HG02623 (cell line): ENCODE data around the gene IGF2R.
"Not testable (repeated sequence)": the region's sequence is repeated elsewhere in the genome, so short reads cannot be mapped to it uniquely, and the experiment has no call there.

ENCODE experiments used
- ATAC-seq: cut with Tn5 transposase; IDR thresholded peaks from one replicate; pipeline ENCODE4 v1.9.1; 2021; ENCODE audit warnings: moderate library complexity; ENCODE audit not compliant: unreplicated experiment

IGF2R gene

DNA sequence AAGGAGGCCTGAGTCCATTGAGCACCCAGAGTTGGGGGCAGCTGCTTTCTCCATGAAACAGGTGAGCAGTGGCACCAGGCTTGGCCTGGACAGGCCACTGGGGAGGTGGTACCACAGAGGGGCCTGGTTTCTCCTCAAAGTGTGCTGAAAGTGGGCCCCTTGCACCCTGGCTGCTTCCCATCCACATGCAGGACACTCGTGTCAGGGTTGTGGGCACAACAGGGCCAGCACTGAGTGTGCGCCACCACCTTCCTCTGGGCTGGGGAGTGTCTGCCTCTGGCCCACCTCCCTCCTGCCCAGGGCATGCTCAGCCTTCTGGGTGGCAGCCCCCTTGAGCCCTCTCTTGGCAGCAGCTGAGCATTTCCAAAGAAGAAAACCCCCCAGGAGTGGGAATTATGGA, 147.5 kb downstream of the IGF2R start:
- no peak for ATAC-seq

DNA sequence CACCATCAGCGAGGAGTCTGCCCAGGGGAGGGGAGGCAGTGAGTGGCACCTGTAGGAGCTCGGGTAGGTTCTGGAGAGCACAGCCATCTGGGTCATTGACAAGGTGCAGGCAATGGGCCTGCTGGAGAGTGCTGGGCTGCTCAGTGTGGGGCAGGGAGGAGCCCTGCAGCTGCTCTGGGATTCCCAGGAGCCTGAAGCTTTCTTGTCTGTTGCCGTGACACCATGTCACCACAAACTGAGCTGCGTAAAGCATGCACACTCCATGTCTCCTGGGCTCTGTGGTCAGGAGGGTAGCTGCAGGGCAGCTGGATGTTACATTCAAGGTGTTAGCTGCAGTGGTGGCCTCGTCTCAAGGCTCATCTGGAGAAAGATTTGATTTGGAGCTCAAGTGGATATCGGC, 148.3 kb downstream of the IGF2R start:
- ATAC-seq, result no peak

DNA sequence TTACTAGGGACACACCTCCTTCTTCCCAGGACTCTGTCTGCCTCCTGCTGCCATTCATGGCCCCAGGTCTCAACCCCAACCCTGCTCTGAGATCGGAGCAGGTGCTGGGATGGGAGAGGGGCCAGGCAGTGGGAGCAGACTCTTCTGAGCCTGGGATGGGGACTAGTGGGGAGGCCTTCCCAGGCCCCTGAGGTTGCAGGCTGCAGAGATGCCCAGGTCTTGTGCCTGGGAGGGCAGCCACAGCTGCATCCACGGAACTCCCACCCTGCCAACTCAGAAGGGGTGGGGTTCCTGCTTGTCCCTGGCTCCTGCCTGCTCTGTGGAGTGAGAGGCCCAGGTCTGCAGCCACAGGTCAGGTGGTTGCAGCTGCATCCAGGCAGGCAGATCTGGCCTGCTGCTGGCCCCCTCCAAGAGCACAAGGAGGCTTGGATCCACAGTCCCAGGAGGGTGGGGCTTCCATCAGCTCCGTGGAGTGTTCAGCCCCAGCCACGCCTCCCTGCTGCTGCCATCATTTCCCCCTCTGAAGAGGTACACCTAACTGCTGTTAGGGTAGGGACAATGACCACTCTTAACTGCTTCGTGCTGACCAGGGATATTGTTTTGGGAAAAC, 149.8 kb downstream of the IGF2R start:
- no peak for ATAC-seq

DNA sequence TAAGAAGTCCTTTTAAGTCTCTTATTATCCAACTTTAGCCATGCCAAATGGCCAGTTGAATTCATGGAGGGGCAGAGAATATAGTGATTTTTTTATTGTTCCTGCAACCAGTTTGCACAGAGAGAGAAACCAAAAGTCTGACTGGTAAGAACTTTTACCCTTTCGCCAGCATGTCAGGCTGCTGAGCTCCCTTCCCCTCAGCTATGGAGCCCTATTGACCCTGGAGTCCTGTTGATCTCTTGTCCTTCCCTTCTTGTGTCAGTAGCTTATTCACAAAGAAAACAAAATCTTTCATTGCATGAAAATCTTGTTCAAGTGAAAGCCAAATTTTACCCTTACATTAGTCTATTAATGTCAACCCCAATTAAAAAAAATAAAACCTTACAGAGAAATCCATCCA, 151.2 kb downstream of the IGF2R start:
- no peak for ATAC-seq

DNA sequence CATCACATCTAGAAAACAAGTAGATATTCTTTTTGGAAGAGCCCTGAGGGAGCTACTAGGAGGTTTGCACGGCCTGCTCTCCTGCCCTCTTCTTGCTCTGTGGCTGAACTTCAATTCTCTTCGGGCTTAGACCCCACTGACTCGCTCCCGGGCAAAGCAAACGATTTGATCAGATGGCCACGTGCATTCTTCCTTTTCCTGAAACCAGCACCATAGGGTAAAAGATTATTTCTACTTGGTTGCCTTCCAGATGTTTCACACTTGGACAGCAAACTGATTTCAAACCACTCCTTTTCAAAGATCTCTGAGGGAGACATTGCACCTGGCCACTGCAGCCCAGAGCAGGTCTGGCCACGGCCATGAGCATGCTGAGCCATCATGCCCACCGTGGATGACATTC, 152.7 kb downstream of the IGF2R start, which contains the start of gene SLC22A1:
Gene SLC22A1, plus strand, starts transcription at position 258 of the 400 bp plus-strand sequence. Its CDS starts 121 bp downstream, at position 379.
- ATAC-seq, result no peak

DNA sequence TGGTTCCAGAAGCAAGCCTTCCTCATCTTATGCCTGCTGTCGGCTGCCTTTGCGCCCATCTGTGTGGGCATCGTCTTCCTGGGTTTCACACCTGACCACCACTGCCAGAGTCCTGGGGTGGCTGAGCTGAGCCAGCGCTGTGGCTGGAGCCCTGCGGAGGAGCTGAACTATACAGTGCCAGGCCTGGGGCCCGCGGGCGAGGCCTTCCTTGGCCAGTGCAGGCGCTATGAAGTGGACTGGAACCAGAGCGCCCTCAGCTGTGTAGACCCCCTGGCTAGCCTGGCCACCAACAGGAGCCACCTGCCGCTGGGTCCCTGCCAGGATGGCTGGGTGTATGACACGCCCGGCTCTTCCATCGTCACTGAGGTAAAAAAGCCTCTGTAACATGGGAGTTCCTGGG, 153.1 kb downstream of the IGF2R start:
- ATAC-seq, result no peak

DNA sequence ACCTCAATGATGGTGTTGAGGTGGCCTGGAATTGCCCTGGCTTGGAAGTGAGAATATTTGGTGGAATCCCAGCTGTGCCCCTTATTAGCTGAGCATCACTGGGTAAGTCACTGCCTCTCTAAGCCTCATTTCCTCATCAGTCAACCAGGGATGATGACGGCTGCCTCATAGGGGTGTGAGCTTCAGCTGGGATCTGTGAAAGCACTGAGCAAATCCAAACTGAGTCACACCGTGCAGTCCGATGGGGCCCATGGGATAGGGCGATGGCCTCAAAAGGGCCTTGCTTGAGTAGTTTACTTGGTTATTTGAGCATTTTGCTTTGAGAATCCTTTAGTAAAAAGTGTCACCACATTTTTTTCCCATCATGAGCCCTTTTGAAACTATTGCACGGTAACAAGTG, 153.9 kb downstream of the IGF2R start:
- ATAC-seq, result no peak

DNA sequence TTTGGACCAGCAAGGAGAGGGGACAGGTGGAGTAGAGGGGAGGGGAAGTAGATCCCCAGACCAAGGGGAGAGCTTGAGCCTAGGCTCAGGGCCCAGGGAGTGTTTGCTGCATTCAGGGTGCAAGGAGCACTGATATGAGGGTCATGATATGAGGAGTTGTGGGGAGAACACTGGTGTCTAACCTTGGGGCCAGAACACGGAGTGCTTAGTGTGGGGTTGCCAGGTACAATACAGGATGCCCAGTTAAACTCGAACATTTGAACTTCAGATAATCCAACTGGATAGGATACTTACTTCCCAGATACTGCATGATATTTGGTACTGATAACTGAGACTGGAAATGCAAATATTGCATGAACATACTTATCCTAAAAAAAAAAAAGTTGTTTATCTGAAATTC, 155.1 kb downstream of the IGF2R start:
- ATAC-seq, result no peak

DNA sequence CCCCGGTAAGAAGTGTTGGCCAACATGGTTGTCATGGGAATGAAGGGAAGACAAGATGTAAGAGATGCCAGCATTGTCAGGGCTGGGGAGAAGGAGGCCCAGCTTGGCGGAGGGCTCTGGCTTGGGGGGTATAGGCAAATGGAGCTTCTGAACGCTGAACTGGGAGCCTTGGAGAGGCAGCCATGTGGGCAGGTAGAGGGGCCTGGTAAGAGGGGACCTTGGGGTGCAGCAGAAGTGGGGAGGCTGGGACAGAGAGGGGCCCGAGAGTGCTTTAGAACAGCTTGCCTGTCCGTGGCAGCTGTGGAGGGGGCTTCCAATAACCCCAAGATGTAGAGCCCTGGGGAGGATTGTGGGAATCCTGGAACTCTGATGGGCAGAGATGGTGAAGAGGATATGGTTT, 155.7 kb downstream of the IGF2R start:
- ATAC-seq, result no peak

DNA sequence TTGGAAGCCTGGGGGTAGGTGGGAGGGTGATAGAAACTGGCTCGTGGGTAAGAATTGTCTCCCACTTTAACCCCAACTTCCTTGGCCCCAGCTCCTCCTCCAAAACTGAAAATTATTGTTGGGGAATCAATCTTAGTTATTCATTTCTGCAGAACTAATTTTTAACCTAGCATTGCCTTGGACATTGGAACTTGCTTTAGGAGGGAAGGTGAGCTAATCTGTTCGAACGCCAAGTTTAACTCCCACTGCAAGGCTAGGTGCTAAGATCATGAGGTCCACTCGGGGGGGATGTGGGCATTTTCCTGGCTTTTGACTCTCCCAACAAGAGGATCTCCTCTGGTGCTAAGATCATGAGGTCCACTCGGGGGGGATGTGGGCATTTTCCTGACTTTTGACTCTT, 156.2 kb downstream of the IGF2R start:
- not testable (repeated sequence) for ATAC-seq

DNA sequence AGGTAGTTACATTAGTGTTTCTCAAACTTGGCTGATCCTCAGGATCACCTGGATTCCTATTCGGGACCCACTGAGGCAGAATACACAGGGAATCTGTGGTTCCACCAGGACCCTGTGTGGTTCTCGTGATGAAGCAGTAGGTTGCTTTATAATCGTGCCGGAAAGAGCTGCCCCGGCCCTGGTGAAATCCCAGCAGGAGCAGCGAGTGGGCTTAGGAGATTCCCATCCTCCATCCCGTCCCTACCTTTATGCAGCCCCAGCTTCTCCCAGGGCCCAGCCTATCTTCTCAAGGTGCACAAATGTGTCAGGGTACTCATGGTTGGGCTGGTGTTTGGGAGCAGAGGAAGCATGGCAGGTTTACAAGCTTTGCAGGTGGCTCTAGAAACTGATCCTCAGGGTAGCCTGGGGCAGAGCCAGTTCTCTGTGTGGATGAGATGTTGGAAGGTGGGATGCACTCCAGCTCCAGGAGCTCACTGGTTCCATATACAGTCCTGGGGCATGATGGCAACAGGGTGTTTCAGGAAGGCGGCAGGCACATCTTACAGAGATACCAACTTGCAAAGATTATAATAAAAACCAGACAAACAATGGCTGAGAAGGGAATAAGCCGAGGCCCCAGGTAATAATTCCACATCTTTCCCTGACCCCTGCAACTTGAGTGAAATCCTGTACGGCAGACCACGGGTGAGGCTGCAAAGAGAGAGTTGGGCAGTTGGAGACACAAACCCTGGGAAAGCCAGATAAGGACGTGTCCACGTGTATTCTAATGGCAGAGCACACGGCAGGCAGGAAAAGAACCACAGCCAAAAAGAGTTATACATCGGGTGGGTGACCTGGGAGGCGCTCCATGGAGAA, 158.6 kb downstream of the IGF2R start:
- no peak for ATAC-seq

DNA sequence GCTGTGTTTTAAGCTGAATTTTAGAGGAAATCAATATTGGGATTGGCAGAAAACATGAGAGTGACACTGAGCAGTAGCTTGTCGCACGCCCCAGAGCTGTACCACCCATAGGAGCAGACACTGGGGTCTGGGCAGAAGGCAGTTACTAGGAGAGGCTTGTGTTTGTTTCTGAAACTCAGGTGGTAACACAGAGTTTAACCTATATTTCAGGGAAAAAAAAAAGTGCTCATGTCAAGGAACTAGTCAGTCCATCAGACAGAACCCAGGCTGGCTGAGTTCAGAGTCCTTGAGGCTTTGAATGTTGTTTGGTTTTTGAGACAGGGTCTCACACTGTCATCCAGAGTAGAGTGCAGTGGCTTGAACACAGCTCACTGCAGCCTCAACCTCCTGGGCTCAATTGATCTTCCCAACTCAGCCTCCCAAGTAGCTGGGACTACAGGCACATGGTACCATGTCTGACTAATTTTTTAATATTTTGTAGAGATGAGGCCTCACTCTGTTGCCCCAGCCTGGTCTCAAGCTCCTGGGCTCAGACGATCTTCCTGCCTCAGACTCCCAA, 159.3 kb downstream of the IGF2R start:
- no peak for ATAC-seq

DNA sequence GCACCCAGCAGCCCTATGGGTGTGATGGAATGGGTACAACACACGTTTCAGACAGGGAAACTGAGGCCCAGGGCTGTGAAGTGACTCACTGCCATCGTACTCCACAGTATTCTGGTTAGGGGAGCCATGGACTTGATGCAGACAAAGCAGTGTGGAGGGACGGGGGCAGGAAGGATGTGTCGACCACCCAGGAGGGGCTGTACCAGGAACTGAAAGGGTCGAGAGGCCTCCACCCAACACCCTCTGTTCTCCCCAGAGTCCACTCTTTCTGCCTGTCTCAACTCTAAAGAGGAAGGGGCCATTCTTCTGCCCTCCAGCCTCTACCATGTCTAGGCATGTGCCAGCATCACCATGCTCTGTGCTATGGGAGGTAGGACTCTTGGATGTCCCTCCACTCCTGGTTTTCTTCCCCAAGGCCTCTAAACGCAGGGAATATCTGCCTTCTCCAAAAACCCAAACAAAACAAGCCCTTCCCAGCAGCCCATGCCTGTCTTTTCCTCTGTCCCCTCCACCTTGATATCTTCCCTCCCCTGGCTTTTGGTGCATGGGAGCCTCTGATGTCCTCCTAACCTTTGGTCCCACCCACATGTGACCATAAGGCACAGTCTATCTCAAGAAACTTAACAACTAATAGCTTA, 160.1 kb downstream of the IGF2R start:
- no peak for ATAC-seq

DNA sequence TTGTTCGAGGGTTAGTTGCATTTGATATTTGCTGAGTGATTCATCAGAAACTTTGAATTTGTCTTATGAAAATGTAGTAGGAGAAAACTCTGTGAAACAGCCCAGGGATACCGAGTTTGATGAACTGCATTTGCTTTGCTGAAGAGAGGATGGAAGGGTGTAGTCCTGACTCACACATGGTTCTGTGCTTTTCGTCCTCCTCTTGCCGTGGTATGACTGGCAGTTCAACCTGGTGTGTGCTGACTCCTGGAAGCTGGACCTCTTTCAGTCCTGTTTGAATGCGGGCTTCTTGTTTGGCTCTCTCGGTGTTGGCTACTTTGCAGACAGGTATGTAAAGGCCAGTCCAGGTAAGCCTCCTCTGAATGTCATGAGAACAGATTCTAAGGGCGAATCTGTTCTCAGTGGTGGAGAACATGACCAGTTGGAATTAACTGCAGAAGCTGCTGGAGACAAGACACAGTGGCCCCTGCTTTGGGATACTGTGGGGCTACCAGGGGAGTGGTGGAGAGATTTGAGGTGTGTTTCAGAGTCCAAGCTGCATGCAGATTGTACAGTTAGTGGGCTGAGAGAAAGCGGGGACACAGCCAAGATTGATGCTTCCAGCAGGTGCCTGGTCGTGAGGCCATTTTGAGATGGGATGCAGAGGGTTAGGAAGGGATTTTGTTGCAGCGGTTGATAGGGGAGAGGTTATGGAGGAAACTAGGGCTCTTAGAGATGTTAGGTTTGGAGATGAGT, 161.2 kb downstream of the IGF2R start:
- no peak for ATAC-seq

DNA sequence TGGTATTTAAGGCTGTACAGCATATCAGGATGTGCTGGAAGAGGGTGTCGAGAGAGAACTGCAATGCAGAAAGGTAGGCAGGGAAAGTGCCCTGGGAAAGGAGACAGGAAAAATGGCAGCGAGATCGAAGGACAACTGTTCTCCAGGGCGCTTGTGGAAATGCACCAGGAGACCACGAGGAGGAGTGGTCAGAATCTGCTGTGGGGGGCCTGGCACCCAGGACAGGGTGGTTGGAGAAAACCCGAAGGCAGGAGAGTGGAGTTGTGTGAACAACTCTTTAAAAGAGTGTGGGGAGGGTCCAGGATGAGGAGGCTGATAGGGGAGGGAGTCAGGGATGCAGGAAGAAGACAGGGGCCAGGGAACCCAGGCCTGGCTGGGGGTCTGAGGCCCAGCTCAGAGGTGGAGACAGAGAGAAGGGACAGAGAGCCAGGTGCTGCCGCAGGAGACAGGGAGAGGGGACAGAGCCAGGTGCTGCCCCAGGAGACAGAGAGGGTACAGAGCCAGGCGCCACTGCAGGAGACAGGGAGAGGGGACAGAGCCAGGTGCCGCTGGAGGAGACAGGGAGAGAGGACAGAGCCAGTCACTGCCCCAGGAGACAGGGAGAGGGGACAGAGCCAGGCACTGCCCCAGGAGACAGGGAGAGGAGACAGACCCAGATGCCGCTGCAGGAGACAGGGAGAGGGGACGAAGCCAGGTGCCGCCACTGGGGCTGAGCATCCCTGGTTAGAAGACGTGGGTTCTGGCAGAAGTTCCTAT, 162.0 kb downstream of the IGF2R start:
- no peak for ATAC-seq

DNA sequence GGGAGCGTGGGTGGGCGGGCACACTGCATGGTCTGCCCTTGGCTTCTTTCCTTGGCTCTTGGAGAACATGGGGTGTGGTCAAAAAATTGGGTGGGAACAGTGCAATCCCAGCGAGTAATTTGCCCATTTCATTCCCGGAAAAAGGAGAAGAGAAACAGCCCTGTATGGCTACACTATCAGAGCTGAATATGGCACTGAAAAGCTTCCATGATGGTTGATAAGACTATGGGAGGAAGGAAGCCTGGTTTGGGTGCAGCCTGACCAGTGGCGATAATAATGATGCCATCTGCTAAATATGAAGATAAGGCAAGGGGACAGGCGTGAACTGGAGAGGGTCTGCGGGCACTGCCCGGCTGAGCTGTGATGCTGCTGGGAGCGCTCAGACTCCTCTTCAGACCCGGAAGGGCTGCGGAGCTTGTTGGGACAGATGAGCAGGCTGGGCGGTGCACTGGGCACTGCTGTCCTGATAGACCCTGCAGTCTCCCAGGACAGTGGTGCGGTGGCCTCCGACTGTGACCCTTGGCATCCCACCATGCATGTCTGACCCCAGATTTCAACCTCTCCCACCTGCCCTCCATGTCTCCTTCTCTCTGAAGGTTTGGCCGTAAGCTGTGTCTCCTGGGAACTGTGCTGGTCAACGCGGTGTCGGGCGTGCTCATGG, 162.9 kb downstream of the IGF2R start:
- ATAC-seq, result no peak

DNA sequence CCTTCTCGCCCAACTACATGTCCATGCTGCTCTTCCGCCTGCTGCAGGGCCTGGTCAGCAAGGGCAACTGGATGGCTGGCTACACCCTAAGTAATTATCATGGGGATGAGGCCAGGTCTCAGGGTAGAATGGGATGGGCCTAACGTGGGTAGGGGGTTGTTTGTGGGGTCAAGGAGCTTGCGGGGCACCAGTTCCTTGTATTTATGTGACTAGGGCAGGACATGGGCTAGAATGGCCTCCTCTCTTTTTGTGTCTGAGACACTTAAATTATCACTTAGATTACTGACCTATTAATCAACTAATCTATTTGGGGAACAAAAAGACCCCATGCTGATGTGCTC, 163.4 kb downstream of the IGF2R start:
- ATAC-seq, result no peak

DNA sequence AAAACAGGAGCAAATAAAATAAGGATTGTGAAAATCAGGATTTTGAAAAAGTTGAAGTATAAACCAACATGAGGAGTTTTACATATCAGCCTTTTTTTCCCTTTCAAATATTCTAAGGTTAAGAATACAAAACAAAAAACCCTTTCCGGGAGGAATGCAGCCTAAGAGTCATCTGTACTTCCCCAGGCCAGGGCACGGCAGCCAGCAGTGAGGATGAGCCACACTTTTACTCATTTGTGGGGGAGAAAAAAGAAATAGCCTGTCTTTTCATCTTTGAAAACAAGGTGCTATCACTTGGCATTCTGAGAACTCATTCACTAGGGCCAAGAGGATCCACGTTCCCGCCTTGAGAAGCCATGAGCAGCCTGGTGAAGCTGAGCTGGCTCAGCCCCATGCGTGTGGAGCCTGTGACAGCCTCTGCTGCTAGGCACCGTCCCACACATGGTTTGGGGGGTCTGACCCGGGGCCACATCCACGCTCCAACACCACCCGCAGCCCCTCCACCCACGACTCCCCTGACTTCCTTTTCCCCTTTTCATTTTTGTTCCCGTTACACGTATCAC, 164.0 kb downstream of the IGF2R start:
- no peak for ATAC-seq

DNA sequence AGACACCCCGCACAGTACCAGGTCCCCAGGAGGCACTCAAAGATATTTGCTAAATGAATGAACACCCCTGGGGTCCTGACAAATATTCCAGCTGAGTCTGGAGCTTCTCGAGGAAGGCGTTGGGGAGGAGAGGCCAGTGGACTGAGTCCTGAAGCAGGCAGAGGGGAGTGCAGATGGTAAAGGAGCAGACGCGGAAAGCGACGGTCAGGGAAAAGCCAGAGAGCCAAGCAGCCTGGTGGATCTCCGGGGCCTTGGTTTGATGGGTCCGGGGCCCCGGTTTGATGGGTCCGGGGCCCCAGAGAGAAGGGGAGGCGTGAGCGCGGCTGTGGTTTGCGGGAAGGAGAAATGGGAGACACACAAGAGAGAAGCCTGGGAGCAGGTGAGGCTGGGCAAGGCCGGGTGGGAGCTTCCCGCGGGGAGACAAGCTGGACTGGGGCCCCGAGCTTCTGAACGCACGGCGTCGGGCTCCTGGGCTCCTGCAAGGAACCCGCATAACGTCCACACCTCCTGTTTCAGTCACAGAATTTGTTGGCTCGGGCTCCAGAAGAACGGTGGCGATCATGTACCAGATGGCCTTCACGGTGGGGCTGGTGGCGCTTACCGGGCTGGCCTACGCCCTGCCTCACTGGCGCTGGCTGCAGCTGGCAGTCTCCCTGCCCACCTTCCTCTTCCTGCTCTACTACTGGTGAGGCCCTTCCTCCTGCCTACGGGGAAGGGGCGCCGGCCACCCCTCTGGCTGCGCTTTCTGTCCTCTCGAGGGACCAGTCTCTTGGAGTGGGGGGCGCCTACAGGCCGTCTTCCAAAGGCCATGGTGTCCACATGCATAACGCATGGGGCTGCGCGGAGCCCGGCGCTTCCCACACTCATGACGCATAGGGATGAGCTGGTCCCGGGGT, 164.8 kb downstream of the IGF2R start:
- ATAC-seq, result no peak
